Measurements from ENCODE around the gene NPTX1.
A peak's percentile ranks its signal among the peaks of the same experiment; 100 is the strongest.

The NPTX1 gene

DNA sequence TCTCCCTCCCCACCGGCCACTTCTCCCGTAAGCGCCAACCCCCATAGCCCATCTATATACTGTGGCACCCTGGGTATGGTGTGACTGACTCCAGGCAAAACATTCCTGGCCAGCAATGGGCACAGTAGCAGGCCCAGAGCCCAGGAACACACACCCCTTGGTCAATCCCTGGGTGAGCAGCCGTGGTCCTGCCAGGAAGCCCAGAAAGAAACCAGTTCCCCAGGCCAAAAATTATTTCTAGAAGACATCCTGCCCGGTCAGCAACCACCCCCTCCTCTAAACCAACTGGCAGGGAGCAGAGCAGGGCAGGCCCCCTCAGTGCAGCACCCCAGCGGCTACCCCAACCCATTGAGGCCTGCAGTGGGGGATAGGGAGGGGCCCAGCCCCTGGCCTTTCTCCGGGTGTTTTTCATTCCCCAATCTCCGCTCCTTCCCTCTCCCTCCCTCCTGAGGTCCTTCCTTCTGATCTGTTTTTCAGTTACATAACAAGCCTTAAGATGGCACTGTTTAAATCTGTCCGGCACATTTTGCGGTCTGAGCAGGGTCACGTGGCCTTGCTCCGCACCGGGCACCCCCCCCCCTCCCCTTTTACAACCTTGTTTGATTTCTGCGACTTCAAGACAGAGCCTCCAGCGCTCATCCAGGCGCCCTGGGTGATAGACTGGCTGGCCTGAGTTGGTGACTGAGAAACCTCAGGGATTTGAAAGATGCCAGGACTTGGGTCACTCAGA, 2.0 kb downstream of the NPTX1 start:
- peak; percentile 76 for DNase-seq (ENCODE audit: low read depth)
- TF ChIP-seq, protein P1, sequence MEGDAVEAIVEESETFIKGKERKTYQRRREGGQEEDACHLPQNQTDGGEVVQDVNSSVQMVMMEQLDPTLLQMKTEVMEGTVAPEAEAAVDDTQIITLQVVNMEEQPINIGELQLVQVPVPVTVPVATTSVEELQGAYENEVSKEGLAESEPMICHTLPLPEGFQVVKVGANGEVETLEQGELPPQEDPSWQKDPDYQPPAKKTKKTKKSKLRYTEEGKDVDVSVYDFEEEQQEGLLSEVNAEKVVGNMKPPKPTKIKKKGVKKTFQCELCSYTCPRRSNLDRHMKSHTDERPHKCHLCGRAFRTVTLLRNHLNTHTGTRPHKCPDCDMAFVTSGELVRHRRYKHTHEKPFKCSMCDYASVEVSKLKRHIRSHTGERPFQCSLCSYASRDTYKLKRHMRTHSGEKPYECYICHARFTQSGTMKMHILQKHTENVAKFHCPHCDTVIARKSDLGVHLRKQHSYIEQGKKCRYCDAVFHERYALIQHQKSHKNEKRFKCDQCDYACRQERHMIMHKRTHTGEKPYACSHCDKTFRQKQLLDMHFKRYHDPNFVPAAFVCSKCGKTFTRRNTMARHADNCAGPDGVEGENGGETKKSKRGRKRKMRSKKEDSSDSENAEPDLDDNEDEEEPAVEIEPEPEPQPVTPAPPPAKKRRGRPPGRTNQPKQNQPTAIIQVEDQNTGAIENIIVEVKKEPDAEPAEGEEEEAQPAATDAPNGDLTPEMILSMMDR (IDR thresholded peaks at IDR 0.05; ENCODE audit: control insufficient read depth, extremely low read depth, insufficient read depth): peak; percentile 80
- H3K4me3 ChIP-seq (ENCODE audit: low read depth, low read length): peak overlapping the region; percentile 33

DNA sequence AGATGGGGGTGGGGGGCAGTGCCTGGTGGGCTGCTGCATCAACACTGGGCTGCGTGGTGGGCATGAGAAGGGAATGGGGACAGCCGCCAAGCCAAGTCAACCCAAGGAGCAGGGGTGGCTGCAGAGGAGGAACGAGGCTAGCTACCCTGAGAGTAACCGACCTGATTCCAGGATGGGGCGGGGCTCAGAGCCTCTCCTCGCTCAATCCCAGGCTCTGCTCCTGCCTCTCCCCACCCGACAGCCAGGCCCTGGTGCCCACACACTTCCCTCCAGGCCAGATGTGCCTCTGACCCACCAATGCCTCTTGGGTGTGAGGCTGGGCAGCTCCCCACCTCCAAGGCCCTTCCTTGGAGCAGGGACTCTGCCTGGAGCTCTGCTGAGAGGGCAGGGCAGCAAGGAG, 2.7 kb downstream of the NPTX1 start:
- no peak for DNase-seq (ENCODE audit: low read depth)
- H3K4me3 ChIP-seq (ENCODE audit: low read depth, low read length): no peak overlapping the region
- TF ChIP-seq, protein P1 (IDR thresholded peaks at IDR 0.05; ENCODE audit: control insufficient read depth, extremely low read depth, insufficient read depth): no peak

DNA sequence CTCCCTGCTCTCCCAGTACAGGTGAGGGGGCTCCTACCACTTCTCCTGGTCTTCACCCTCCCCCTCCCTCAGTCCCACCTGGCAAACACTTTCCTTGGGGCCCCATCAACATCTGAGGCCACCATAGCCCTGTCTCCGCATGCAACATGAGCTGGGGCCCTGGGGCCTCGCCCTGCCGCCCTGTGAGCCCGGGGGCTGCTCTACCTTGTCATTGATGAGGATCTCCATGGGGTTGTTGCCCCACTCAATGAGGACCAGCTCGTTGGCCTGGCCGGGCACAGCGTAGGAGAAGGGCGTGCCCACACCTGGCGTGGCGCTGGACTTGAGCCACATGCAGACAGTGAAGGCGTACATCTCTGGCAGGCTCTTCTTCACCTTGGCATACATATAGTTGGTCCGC, 3.4 kb downstream of the NPTX1 start:
- no peak for DNase-seq (ENCODE audit: low read depth)
- TF ChIP-seq, protein P1 (IDR thresholded peaks at IDR 0.05; ENCODE audit: control insufficient read depth, extremely low read depth, insufficient read depth): no peak
- no peak overlapping the region for H3K4me3 ChIP-seq (ENCODE audit: low read depth, low read length)

DNA sequence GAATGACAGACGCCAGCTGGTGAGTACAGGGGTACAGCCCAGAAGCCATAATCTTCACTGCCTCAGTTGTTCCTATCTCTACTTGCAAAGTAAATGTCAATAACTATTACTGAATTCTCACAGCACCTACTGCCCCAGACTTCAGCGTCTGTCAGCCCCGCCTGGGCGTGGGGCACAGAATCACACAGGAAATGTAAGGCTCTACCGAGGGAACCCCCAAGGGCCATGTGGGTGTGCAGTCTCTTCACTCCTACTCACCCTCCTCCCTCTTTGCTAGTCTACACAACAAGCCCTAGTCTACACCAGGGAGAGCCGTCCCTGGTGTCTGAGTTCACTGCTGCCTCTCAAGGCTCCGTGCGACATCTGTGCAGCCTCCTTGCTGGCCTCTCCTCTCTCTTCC, 4.5 kb downstream of the NPTX1 start:
- TF ChIP-seq, protein P1 (IDR thresholded peaks at IDR 0.05; ENCODE audit: control insufficient read depth, extremely low read depth, insufficient read depth): no peak
- H3K4me3 ChIP-seq (ENCODE audit: low read depth, low read length): no peak overlapping the region
- no peak for DNase-seq (ENCODE audit: low read depth)

DNA sequence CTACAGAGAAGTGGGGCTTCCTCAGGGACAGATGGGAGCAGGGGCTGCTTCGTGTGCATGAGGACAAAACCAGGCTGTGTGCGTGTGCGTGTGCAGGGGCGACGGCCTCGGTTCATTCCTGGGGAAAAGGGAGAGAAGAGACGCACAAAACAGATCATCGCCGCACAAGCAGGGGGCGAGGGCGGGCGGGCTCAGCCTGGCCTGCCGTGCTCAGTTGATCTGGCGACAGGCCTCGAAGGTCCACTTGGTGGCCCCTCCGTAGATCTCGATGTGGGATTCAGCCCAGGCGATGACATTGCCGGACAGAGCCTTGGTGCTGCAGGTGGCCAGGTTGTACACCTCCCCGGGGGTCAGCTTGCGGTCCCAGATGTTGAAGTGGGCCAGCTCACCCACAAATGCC, 5.8 kb downstream of the NPTX1 start:
- DNase-seq (ENCODE audit: low read depth): no peak
- TF ChIP-seq, protein P1 (IDR thresholded peaks at IDR 0.05; ENCODE audit: control insufficient read depth, extremely low read depth, insufficient read depth): no peak
- H3K4me3 ChIP-seq (ENCODE audit: low read depth, low read length): no peak overlapping the region

DNA sequence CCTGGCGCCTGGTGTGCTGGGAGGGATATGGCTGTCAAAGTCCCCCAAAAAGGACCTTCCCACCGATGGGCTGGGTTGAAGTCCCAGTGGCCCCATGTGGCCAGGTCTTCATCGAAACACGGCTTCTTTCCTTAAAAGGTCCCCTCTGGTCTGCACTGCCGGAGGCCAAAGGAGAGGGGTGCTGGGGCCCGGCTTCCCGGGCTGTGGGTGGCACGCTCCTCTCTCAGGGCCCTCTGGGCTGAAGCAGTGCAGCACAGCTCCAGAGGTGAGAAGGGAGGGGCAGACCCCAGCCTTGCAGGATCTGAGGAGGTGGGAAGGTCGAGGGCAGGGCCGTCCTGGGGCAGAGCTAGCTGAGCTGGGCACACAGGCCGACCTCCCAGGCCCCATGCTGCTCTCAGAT, 6.7 kb downstream of the NPTX1 start:
- TF ChIP-seq, protein P1 (IDR thresholded peaks at IDR 0.05; ENCODE audit: control insufficient read depth, extremely low read depth, insufficient read depth): no peak
- H3K4me3 ChIP-seq (ENCODE audit: low read depth, low read length): no peak overlapping the region
- DNase-seq (ENCODE audit: low read depth): no peak
